ENCODE measurements around the gene EBF4.

- TF ChIP-seq CTCF (IDR thresholded peaks at IDR 0.05; ENCODE audit: control extremely low read depth in 1 of 3, insufficient read depth in 1 of 3, low read depth in 1 of 3, low read length in 3 of 3) (no peak), USF2 (IDR thresholded peaks at IDR 0.05; ENCODE audit: low read length) (no peak), POLR2A (IDR thresholded peaks at IDR 0.05; ENCODE audit: control extremely low read depth in 1 of 2, low read depth in 2 of 2, low read length in 2 of 2) (no peak), MAX (IDR thresholded peaks at IDR 0.05) (no peak), CTBP2 (IDR thresholded peaks at IDR 0.05; ENCODE audit: borderline replicate concordance, insufficient read depth, insufficient read length, low read length) (no peak), EZH2 (IDR thresholded peaks at IDR 0.05; ENCODE audit: low read depth, low read length, severe bottlenecking) (no peak), EP300 (IDR thresholded peaks at IDR 0.05; ENCODE audit: borderline replicate concordance in 1 of 2, low read depth in 2 of 2, low read length in 2 of 2) (no peak), CHD2 (IDR thresholded peaks at IDR 0.05; ENCODE audit: low read length) (no peak), EGR1 (IDR thresholded peaks at IDR 0.05; ENCODE audit: borderline replicate concordance, low read depth, low read length) (no peak)
Measured at GRCh38 chr20:2804041-2804828, 111.7 kb downstream of the EBF4 start.

All from H1 (cell line).